IMR-90 (cell line): ENCODE data around the gene SELENOT. TPM values are rescaled to one million over a fixed set of nuclear protein-coding genes. Genes with fewer than 3 reads are reported as not detected.

Source experiments
- ATAC-seq: fragments of 200-7000 bp; cut with Tn5 transposase; 2 replicates; pipeline ENCODE4 v1.9.1; 2020; ENCODE audit warnings: low read depth, mild to moderate bottlenecking, moderate library complexity
- BruUV-seq: library from RNA; stranded (reverse); fragments of 400-500 nt; replicated peaks from 2 replicates; lab custom pipeline; 2021; lab: Mats Ljungman, UMichigan
- CTCF ChIA-PET: fragments of 300-600 bp; formaldehyde crosslinking; extraction: SDS; loops from one replicate; lab custom pipeline; 2021; ENCODE audit warnings: antibody characterized with exemption; lab: Yijun Ruan, JAX
- POLR2A ChIA-PET: fragments of 300-600 bp; sonication (Branson Sonifier 250); formaldehyde crosslinking; loops from one replicate; lab custom pipeline; 2022; ENCODE audit warnings: antibody characterized with exemption; ENCODE audit not compliant: unreplicated experiment; lab: Charles Lee
- DNase-seq: peaks from one replicate; pipeline ENCODE4 v3.0.0; 2013
- H2AFZ ChIP-seq: replicated peaks from 2 replicates; pipeline ENCODE3; 2013; ENCODE audit warnings: low read length, mild to moderate bottlenecking; ENCODE audit not compliant: poor library complexity
- H2AK5ac ChIP-seq: 2 replicates; pipeline ENCODE4 v1.6.1; 2013; ENCODE audit warnings: low read depth, low read length, inconsistent platforms
- H2AK9ac ChIP-seq: replicated peaks from 2 replicates; pipeline ENCODE3; 2013; ENCODE audit warnings: mild to moderate bottlenecking, low read depth, low read length, moderate library complexity; ENCODE audit not compliant: poor library complexity
- H2BK120ac ChIP-seq: 2 replicates; pipeline ENCODE4 v1.6.1; 2013; ENCODE audit warnings: low read depth, low read length, inconsistent platforms
- H2BK15ac ChIP-seq: 3 replicates; pipeline ENCODE4 v1.6.1; 2013; ENCODE audit warnings: low read depth, low read length, inconsistent platforms
- H2BK20ac ChIP-seq: 2 replicates; pipeline ENCODE4 v1.6.1; 2013; ENCODE audit warnings: low read depth, mild to moderate bottlenecking, inconsistent platforms, low read length, moderate library complexity
- H2BK5ac ChIP-seq: 2 replicates; pipeline ENCODE4 v1.6.1; 2013; ENCODE audit warnings: mild to moderate bottlenecking, low read depth, low read length, inconsistent platforms; ENCODE audit not compliant: poor library complexity, severe bottlenecking
- H3K14ac ChIP-seq: replicated peaks from 2 replicates; pipeline ENCODE4 v1.6.1; 2013; ENCODE audit warnings: low read depth, low read length, inconsistent platforms
- H3K18ac ChIP-seq: 2 replicates; pipeline ENCODE4 v1.6.1; 2013; ENCODE audit warnings: low read depth, low read length, control low read depth
- H3K23ac ChIP-seq: 2 replicates; pipeline ENCODE4 v1.6.1; 2013; ENCODE audit warnings: low read depth, low read length, inconsistent platforms
- H3K27ac ChIP-seq: 2 replicates; pipeline ENCODE4 v1.5.1; 2013; ENCODE audit warnings: mild to moderate bottlenecking, control low read depth, low read length; ENCODE audit not compliant: insufficient read depth
- H3K27me3 ChIP-seq: 2 replicates; pipeline ENCODE4 v1.6.1; 2013; ENCODE audit warnings: low read length; ENCODE audit not compliant: control insufficient read depth, insufficient read depth
- H3K36me3 ChIP-seq: 2 replicates; pipeline ENCODE4 v1.6.1; 2013; ENCODE audit warnings: low read length, mixed read lengths; ENCODE audit not compliant: control insufficient read depth, insufficient read depth
- H3K4ac ChIP-seq: 2 replicates; pipeline ENCODE4 v1.6.1; 2013; ENCODE audit warnings: low read depth, low read length, inconsistent platforms
- H3K4me1 ChIP-seq: 2 replicates; pipeline ENCODE4 v1.6.1; 2013; ENCODE audit warnings: low read length, mixed read lengths; ENCODE audit not compliant: control insufficient read depth, insufficient read depth
- H3K4me2 ChIP-seq: 2 replicates; pipeline ENCODE4 v1.6.1; 2013; ENCODE audit warnings: low read depth, mild to moderate bottlenecking, control low read depth, low read length, moderate library complexity
- H3K4me3 ChIP-seq: 2 replicates; pipeline ENCODE4 v1.5.1; 2013; ENCODE audit warnings: low read depth, mild to moderate bottlenecking, control low read depth, low read length, moderate library complexity; ENCODE audit not compliant: insufficient read depth
- H3K56ac ChIP-seq: 2 replicates; pipeline ENCODE4 v1.6.1; 2013; ENCODE audit warnings: low read length, inconsistent platforms; ENCODE audit not compliant: insufficient read depth; ENCODE audit errors: extremely low read depth
- H3K79me1 ChIP-seq, 2 experiments: 2 replicates each; pipeline ENCODE4 v1.6.1; 2013; ENCODE audit warnings: low read length in 2 of 2, inconsistent platforms in 1 of 2, low read depth in 1 of 2
- H3K9ac ChIP-seq: 2 replicates; pipeline ENCODE4 v1.6.1; 2013; ENCODE audit warnings: low read depth, low read length, control low read depth
- H3K9me1 ChIP-seq: 2 replicates; pipeline ENCODE4 v1.6.1; 2013; ENCODE audit warnings: low read length, inconsistent platforms; ENCODE audit not compliant: insufficient read depth
- H3K9me3 ChIP-seq: 2 replicates; pipeline ENCODE4 v1.6.1; 2013; ENCODE audit warnings: low read length; ENCODE audit not compliant: control insufficient read depth, insufficient read depth
- H4K20me1 ChIP-seq: 2 replicates; pipeline ENCODE4 v1.6.1; 2013; ENCODE audit warnings: low read length, inconsistent platforms; ENCODE audit not compliant: insufficient read depth
- H4K5ac ChIP-seq: 2 replicates; pipeline ENCODE4 v1.6.1; 2013; ENCODE audit warnings: mild to moderate bottlenecking, low read depth, low read length, control low read depth
- H4K8ac ChIP-seq, 2 experiments: 2 replicates each; pipeline ENCODE4 v1.6.1; 2013; ENCODE audit warnings: low read depth in 2 of 2, low read length in 2 of 2, control low read depth in 1 of 2, inconsistent platforms in 1 of 2
- H4K91ac ChIP-seq: 2 replicates; pipeline ENCODE4 v1.6.1; 2013; ENCODE audit warnings: low read depth, low read length, inconsistent platforms; ENCODE audit not compliant: insufficient read depth
- BHLHE40 ChIP-seq: fragments of 150-350 bp; IDR thresholded peaks from 2 replicates; pipeline ENCODE4 v1.6.1; 2016; ENCODE audit warnings: mild to moderate bottlenecking, low read depth, low read length
- CEBPB ChIP-seq: IDR thresholded peaks from 2 replicates; pipeline ENCODE4 v1.6.1; 2012; ENCODE audit warnings: low read depth, low read length, improper control_type of control experiment
- FOS ChIP-seq: fragments of 150-350 bp; IDR thresholded peaks from 2 replicates; pipeline ENCODE4 v1.6.1; 2016; ENCODE audit warnings: low read depth, low read length
- MAFK ChIP-seq: IDR thresholded peaks from 2 replicates; pipeline ENCODE4 v1.6.1; 2012; ENCODE audit warnings: low read depth, low read length, improper control_type of control experiment
- MXI1 ChIP-seq: IDR thresholded peaks from 2 replicates; pipeline ENCODE4 v1.6.1; 2012; ENCODE audit warnings: low read depth, mild to moderate bottlenecking, low read length, moderate library complexity, borderline replicate concordance
- POLR2A ChIP-seq: IDR thresholded peaks from 2 replicates; pipeline ENCODE4 v1.6.1; 2012; ENCODE audit warnings: mild to moderate bottlenecking, low read depth, low read length
- RAD21 ChIP-seq: IDR thresholded peaks from 2 replicates; pipeline ENCODE4 v1.6.1; 2012; ENCODE audit warnings: low read length, improper control_type of control experiment
- WGBS, 2 experiments: methylation state at CpG; one replicate each; pipeline versions ENCODE4 v1.1.5 to v1.1.7; 2013; ENCODE audit warnings: missing lambda C conversion rate in 2 of 2; ENCODE audit not compliant: insufficient read length in 1 of 2; ENCODE audit errors: extremely low coverage in 2 of 2; 5-methylcytosine and 5-hydroxymethylcytosine counted together
- dilution Hi-C: fragments of 300-500 bp; cut with HindIII; formaldehyde crosslinking; loops from one replicate; pipeline ENCODE4 v1.14.3; 2018; ENCODE audit warnings: low sequenced_read_pairs; ENCODE audit not compliant: unreplicated experiment
- in situ Hi-C: fragments of 300-500 bp; cut with MboI; formaldehyde crosslinking; loops from 3 replicates; pipeline ENCODE4 v1.14.3; 2019; ENCODE audit warnings: low sequenced_read_pairs, inconsistent platforms, mixed read lengths
- intact Hi-C: fragments of 100-400 bp; cut with micrococcal nuclease; formaldehyde crosslinking; loops from 2 replicates; pipeline ENCODE4 v1.10.0; 2022
- polyA plus RNA-seq, 3 experiments: library from polyadenylated mRNA; depleted of rRNA; stranded (reverse); fragments of >200 nt; gene quantifications; 2 replicates each; pipeline ENCODE4 v1.2.3, GENCODE V29; 2012; ENCODE audit warnings: low replicate concordance in 1 of 3
- total RNA-seq: library from RNA; depleted of rRNA; stranded (reverse); fragments of >200 nt; gene quantifications from 2 replicates; pipeline ENCODE4 v1.2.3, GENCODE V29; 2012
- TF ChIP-seq, protein P1 (sequence below): conservative IDR thresholded peaks from 2 replicates; pipeline ENCODE4 v1.5.1; 2012; ENCODE audit warnings: mild to moderate bottlenecking, low read depth, low read length, improper control_type of control experiment

Gene SELENOT
- total and polyA plus RNA-seq, 2 of the 4 experiments (the other 2 are of a cell fraction), result 365 to 415 TPM

DNA sequence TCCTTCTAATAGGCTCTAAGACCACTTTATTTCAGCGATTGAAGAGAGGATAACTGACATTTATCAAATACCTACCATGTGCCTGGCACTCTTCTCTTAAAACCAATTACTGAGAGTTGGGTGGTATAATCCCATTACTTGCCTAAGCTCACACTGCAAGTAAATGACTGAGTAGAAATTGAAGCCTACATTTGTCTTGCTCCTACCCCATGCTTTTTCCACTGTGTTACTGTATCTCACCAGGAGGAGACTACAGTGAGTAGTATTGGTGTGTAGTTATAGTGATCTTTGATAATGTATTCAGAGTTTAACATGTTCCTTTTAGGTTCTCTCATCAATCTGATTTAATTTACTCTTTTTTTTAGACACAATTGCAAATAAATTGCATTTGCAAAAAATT is 35.8 kb upstream of the SELENOT start:
- TF ChIP-seq BHLHE40 (no peak), RAD21 (no peak), MXI1 (no peak), POLR2A (no peak), MAFK (no peak), FOS (no peak), CEBPB (no peak)
- TF ChIP-seq, protein P1, sequence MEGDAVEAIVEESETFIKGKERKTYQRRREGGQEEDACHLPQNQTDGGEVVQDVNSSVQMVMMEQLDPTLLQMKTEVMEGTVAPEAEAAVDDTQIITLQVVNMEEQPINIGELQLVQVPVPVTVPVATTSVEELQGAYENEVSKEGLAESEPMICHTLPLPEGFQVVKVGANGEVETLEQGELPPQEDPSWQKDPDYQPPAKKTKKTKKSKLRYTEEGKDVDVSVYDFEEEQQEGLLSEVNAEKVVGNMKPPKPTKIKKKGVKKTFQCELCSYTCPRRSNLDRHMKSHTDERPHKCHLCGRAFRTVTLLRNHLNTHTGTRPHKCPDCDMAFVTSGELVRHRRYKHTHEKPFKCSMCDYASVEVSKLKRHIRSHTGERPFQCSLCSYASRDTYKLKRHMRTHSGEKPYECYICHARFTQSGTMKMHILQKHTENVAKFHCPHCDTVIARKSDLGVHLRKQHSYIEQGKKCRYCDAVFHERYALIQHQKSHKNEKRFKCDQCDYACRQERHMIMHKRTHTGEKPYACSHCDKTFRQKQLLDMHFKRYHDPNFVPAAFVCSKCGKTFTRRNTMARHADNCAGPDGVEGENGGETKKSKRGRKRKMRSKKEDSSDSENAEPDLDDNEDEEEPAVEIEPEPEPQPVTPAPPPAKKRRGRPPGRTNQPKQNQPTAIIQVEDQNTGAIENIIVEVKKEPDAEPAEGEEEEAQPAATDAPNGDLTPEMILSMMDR, result no peak
- in situ Hi-C loops (no loop called here), intact Hi-C loops (loop anchor here (2.0 kb wide), 1 partner anchor 13 kb away; no protein-coding TSS in a partner anchor), dilution Hi-C loops (no loop called here)
- Histone ChIP-seq H4K5ac (no peak overlapping the region), H3K14ac (no peak overlapping the region), H3K4me2 (no peak overlapping the region), H3K36me3 (peaks cover 17% of the 10 kb centered on the region), H2BK20ac (no peak overlapping the region), H3K4ac (no peak overlapping the region), H4K91ac (no peak overlapping the region), H2AK5ac (no peak overlapping the region), H3K27ac (no peak overlapping the region), H3K18ac (no peak overlapping the region), H3K56ac (no peak overlapping the region), H4K8ac (no peak overlapping the region; a peak in 1 of 4 replicates), H2BK15ac (no peak overlapping the region), H3K23ac (no peak overlapping the region), H4K20me1 (no peaks in the 10 kb centered on the region), H2BK120ac (no peak overlapping the region), H3K9me1 (no peaks in the 10 kb centered on the region), H3K4me3 (no peak overlapping the region), H3K27me3 (no peaks in the 10 kb centered on the region), H3K4me1 (no peaks in the 10 kb centered on the region), H3K79me1 (peaks cover 7 to 8% of the 10 kb centered on the region in 2 experiments; a peak in 3 of 4 replicates), H2AK9ac (no peak overlapping the region), H3K9me3 (no peaks in the 10 kb centered on the region), H3K9ac (no peak overlapping the region), H2AFZ (no peak overlapping the region), H2BK5ac (no peak overlapping the region)
- CTCF ChIA-PET, result no interaction called here
- ATAC-seq, result no peak
- POLR2A ChIA-PET, result no interaction called here
- no CpG with 5 or more reads among the region's 1 CpG for WGBS, 2 experiments
- no peak for DNase-seq
- no TSS peak for BruUV-seq
